Astrocyte (in vitro differentiated cells and primary cell): ENCODE data around the gene MYO16.

Source experiments
- EZH2 ChIP-seq: IDR thresholded peaks from 2 replicates; pipeline ENCODE4 v1.6.1; 2012; ENCODE audit warnings: mild to moderate bottlenecking, low read length, inconsistent platforms; ENCODE audit not compliant: insufficient read depth
- TF ChIP-seq, protein P1 (sequence below): IDR thresholded peaks from 2 replicates; pipeline ENCODE4 v1.5.1; 2011; ENCODE audit warnings: low read depth, mild to moderate bottlenecking, inconsistent platforms, low read length, moderate library complexity; ENCODE audit not compliant: insufficient read depth

DNA sequence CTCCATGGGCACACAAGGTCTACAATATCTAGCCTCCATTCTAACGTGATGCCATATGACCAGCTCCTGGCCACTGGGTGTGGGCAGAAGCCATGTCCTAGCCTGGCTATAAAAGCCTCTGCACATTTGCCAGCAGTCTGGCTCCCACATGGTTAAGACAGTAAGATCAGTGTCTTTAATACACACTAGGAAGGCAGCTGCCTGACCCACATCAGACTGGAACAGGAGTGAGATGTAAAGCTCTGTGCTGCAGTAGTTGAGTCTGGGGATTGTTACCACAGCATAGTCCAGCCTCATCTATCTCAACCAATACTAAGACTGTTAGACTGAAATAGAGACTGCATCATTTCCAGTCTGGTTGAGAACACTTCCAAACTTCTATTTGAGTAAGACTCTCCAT lies 623.9 kb downstream of the MYO16 start:
- TF ChIP-seq, protein P1, sequence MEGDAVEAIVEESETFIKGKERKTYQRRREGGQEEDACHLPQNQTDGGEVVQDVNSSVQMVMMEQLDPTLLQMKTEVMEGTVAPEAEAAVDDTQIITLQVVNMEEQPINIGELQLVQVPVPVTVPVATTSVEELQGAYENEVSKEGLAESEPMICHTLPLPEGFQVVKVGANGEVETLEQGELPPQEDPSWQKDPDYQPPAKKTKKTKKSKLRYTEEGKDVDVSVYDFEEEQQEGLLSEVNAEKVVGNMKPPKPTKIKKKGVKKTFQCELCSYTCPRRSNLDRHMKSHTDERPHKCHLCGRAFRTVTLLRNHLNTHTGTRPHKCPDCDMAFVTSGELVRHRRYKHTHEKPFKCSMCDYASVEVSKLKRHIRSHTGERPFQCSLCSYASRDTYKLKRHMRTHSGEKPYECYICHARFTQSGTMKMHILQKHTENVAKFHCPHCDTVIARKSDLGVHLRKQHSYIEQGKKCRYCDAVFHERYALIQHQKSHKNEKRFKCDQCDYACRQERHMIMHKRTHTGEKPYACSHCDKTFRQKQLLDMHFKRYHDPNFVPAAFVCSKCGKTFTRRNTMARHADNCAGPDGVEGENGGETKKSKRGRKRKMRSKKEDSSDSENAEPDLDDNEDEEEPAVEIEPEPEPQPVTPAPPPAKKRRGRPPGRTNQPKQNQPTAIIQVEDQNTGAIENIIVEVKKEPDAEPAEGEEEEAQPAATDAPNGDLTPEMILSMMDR: no peak
- TF ChIP-seq EZH2: no peak
